Central memory CD4-positive, alpha-beta T cell (primary cell): ENCODE data around the gene ZNF813.
"Not testable (repeated sequence)": the region's sequence is repeated elsewhere in the genome, so short reads cannot be mapped to it uniquely, and the experiment has no call there.

Experiments
- DNase-seq: peaks from one replicate; pipeline ENCODE4 v3.0.0; 2022

ZNF813 gene

GRCh38 chr19:53485046-53486004 is 17.8 kb downstream of the ZNF813 start:
- no peak for DNase-seq

- no peak for DNase-seq
These were observed 24.6 kb downstream of the ZNF813 start for GRCh38 chr19:53492153-53492552.

GRCh38 chr19:53497311-53498023 is 29.9 kb downstream of the ZNF813 start:
- DNase-seq, result not testable (repeated sequence)

GRCh38 chr19:53498024-53498395 is 30.5 kb downstream of the ZNF813 start:
- DNase-seq, result not testable (repeated sequence)

- DNase-seq, result not testable (repeated sequence)
These were observed 35.6 kb downstream of the ZNF813 start for GRCh38 chr19:53503151-53503550.

GRCh38 chr19:53503671-53504364 is 36.3 kb downstream of the ZNF813 start:
- DNase-seq, result not testable (repeated sequence)

GRCh38 chr19:53504365-53504703 is 36.8 kb downstream of the ZNF813 start:
- not testable (repeated sequence) for DNase-seq

- DNase-seq, result no peak
These were observed 37.4 kb downstream of the ZNF813 start for GRCh38 chr19:53504885-53505284.

- DNase-seq, result no peak
These were observed 39.2 kb downstream of the ZNF813 start for GRCh38 chr19:53506728-53507127.

GRCh38 chr19:53507523-53508442 is 40.2 kb downstream of the ZNF813 start:
- DNase-seq, result no peak

GRCh38 chr19:53509443-53509842 is 41.9 kb downstream of the ZNF813 start:
- DNase-seq, result no peak

- no peak for DNase-seq
These were observed 42.3 kb downstream of the ZNF813 start for GRCh38 chr19:53509845-53510244.

- DNase-seq, result no peak
These were observed 43.8 kb downstream of the ZNF813 start for GRCh38 chr19:53511357-53511756.

GRCh38 chr19:53511933-53512374 is 44.4 kb downstream of the ZNF813 start:
- peak; percentile 27 for DNase-seq

GRCh38 chr19:53515047-53515446 is 47.5 kb downstream of the ZNF813 start:
- not testable (repeated sequence) for DNase-seq

GRCh38 chr19:53517114-53517741 is 49.7 kb downstream of the ZNF813 start:
- no peak for DNase-seq

GRCh38 chr19:53518121-53518520 is 50.6 kb downstream of the ZNF813 start:
- no peak for DNase-seq

GRCh38 chr19:53518716-53519115 is 51.2 kb downstream of the ZNF813 start:
- DNase-seq, result no peak

- DNase-seq, result no peak
These were observed 51.9 kb downstream of the ZNF813 start for GRCh38 chr19:53519446-53519845.

GRCh38 chr19:53520163-53520546 is 52.6 kb downstream of the ZNF813 start:
- DNase-seq, result no peak

- peak; percentile 90 for DNase-seq
These were observed 53.2 kb downstream of the ZNF813 start for GRCh38 chr19:53520547-53521372.
